Activated CD4-positive, alpha-beta T cell treated with anti-CD3 and anti-CD28 coated beads for 1 hour (primary cell): Measurements from ENCODE around the gene PLPP3.

Experiments used
- DNase-seq: peaks from one replicate; pipeline ENCODE4 v3.0.0-alpha.2; 2020

Gene PLPP3

DNA sequence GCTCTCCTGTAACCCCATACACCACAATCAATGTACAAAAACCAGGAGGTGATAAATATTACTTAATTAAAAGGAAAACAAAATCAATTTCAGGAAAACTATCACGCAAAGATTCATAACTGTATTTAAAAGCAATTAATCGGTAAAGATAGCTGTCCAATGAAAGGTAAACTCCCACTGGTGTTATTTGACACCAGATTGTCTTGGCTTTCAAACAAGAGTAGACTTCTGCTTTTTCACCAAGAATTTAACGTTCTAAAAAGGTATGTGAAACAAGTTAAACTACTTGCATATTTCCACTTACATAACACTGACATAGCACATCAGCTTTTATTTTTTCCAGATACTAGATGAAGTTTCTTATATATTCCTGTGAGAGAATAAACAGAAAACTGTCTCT lies 3.5 kb downstream of the PLPP3 start:
- DNase-seq, result no peak

DNA sequence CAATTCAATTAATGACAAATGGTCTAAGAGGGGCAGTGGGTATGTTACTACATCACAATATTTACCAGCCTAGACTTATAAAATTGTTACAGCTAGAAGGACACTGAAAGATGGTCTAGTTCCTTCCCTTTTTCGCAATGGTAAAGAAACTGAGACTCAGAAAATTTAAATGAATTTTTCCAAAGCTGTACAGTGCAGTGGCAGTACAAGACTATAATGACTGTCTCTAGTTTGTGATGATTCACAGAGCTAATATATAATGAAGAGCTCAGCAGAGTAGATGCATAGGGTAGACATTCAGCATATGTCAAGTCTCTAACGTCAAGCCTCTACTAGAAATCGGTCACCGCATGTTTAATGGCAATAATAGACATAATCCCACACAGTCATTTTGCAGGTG lies 4.6 kb downstream of the PLPP3 start:
- DNase-seq, result no peak

DNA sequence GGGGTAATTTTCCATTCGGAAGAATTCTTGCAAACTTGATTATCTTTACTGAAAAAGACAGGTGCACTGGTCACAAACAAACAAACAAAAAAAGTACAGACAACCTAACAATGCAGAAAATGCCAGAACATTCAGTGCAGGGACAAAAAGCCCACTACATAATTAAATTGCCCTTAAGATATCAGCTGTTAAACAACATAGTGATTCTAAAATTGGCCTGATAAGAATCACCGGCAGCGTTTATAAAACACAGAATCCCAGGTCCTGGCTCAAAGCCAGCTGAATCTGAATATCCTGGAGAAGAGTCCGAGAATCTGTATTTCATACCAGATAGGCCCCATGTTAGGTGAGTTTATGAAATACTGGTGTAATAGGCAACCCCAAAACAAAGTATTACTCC lies 6.1 kb downstream of the PLPP3 start:
- no peak for DNase-seq

DNA sequence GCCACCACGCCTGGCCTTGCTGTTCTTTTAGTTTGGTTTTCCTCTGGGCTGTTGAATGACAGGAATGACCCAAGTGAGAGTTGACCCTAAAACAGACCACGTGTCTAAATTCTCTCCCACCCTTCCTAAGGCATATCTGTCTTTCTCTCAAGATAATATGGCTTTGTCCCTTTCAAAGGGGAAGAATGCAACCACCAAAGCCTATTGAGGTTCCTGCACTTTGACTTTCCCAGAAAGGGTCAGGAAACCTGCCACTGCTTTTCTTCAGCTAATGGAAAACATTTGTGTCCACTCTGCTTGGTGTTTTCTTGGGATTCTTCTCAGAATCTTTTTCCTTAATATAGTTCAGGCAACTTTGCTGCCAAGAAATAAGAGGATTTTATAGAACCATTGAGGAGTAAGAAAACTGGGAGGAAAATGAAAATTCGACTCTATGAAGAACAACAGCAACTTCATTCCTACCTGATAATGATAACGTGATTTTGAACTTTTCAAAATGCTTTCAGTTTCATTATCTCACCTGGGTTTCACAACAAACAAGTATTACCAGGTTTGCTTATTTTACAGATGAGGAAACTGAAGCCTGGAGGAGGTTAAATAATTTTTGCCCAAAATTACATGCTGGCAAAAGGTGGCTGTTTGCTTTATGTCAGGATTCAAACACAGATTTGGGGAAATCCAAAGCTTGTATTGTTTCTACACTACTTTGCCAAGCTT lies 6.9 kb downstream of the PLPP3 start:
- no peak for DNase-seq

DNA sequence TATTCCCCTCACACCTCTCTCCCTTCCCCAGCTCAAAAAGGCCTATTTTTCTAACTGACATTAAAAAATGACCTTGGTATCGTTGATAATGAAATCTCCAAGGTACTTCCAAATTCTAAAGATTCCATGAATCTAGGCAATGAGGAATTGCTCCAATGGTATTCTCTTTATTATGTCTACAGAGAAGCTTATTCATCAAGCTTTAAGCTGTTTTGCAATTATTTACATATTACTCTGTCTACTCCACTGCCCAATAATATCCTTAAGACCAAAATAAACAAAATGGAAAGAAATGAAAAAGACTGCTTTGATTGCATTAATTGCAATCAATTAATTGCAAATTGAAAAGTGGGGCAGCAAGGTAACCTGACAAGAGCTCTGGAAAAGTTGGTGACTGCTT lies 7.9 kb downstream of the PLPP3 start:
- no peak for DNase-seq

DNA sequence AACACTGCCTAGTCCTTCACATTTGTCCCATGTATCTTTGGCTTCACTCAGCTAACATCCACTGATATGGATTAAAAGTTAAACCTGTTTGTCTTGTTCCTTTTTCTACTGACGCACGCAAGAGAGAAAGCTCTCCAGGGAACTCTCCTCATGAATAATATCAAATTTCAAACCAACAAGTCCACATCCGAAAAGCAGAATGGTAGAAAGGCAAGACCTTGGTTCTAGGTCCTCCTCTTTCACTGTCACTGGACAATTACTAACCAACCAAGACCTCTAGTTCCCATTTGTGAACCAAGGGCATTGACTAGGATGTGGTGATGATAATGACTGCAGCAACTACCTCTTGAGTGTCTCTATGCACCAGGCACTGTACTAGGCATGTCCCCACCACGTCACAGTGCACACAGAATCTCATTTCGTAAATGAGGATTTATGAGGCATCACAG lies 8.4 kb downstream of the PLPP3 start:
- no peak for DNase-seq

DNA sequence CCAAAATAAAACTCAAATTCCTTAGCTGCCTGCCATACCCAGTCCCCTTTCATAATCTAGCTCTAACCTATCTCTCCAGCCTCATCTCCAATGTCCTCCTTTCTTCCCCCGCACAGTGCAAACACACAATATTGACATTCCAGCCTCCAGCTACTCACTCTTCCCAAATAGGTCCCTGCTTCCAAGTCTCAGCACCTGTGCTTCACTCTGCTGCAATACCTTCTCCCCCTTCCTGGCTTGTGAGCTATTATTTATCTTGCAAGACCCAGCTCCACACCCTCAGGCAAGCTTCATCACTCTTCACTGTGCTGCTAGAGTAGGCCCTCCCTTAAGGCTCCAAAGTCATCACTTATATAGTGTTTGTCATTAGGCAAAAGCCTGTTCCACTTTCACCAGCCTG lies 9.7 kb downstream of the PLPP3 start:
- DNase-seq, result no peak

DNA sequence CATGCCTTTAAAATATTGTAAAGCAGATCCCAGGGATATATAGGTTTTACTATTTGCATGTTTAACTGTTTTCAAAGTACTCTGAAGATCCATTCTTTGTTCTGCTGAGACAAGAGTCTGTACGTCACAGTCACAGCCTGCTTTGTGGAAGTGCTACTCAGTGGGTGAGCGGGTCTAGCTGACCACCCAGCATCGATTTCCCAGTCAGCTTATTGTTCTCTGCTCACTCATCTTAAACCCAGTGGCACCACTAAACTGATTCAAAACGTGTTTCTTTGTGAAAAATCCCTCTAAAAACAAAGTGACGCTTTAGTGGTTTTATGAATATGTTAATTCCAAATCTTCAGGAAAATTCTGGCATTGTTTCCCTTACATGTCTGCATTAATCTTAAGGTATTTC lies 12.4 kb downstream of the PLPP3 start:
- DNase-seq, result no peak

DNA sequence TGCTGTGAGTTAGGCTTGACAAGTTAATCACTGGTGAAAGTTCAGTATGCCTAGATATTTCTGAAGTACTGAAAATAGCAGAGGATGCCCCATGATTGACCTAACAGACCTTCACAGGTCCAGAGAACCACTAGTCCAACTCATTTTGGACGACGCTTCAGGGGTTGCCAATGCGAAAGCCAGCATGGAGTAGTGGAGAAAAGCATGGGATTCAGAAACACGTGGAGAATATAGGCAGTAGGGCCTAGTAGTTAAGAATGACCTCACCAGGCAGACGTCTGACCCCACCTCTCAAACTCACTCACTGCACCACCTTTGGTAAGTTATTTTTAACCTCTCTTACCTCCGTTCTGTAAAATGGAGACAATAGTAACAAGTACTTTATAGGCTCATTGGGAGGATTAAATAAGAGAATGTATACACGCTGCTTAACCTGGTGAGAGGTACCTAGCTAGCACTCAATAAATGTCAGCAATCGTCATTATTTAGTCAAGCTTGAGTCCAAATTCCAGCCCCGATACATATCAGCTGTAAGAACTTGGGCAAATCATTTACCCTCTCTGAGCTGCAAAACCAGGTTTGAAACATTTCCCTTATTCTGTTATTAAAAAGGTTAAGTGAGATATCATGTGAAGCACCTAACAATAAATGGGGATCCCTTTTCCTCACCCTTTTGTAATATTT lies 13.2 kb downstream of the PLPP3 start:
- no peak for DNase-seq

DNA sequence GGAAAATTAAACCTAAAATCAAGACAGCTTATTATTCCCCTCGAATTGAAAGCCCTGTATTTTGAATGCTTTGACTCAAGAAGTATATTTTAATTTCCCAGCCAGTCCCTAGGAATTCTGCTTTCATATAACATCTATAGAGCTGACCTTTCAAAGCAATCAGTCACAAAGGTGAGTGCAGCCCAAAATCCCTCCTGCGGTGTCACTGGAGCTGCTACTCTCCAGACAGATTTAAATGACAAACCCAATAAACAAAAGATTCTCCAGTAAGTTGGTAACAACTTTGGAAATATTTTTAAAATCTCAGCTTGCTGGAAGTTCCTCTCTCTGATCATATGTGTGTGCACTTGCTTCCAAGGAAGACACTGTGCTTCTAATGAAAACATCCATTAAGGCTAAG lies 14.7 kb downstream of the PLPP3 start:
- DNase-seq, result no peak

DNA sequence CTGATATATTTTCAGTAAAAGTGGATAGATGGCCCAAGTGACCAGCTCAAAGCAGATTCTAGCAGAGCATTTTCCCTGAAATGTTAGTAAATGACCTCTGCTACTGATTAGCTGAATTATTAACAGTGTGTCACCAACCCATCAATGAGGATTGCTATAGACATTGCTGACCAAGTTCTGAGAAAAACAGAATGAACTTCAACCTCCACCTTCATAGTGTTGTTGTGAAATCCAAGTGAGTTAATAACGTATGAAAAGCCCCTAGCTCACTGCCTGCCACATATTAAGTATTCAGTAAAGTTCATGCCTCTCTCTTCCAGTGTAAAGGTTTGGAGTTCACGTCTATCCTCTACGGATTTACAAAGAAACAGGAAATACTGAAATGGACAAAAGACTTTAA lies 15.8 kb downstream of the PLPP3 start:
- no peak for DNase-seq

DNA sequence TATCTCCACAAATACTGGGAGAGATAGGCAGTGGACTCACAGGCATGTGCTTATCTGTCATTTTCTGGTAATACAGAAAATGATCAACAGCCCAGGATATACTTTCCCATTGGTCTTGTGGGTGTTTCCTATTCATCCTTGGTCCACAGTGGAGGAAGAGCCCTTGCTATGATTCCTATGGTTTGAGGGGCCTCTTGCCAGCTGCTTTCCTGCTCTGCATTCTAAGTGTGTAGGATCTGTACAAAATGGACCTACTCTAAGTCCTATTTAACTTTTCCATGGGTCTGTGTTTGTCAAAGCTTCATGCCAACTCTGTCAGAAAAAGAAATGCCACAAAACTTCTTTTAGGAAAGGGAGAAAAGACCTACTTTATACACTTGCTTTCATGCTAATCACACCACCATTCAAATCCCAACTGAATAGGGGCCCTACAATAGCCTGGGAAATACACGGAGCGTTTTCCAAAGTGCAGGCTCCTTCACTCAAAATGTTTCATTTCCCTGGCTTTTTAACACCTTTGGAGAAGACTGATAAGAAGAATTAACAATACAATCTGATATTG lies 16.4 kb downstream of the PLPP3 start:
- DNase-seq, result no peak

DNA sequence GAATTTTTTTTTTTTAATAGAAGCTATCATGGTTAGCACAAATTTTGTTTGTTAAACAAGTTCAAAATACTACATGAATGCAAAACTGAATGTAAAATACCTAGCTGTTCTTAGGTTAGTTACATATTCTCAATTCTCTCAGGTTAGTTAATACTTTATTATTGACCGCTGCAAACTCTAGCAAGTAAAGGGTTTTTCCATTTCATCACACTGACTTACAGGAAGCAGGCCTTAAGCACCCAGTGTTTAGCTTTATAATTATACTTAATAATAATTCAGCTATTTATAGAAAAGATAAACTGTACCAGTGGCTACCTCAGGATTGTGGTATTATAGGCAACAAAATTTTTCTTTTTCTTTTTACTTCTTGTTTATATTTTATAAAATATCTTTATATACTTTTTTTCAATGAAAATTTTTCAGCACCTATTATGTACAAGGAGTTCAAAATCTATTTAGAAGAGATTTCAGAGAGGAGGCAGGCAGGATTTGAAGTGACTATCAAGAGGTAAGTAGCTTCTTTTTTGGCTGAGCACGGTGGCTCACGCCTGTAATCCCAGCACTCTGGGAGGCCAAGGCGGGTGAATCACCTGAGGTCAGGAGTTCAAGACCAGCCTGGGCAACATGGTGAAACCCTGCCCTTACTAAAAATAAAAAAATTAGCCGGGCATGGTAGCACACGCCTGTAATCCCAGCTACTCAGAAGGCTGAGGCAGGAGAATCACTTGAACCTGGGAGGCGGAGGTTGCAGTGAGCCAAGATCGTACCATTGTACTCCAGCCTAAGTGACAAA lies 17.9 kb downstream of the PLPP3 start:
- DNase-seq, result no peak

DNA sequence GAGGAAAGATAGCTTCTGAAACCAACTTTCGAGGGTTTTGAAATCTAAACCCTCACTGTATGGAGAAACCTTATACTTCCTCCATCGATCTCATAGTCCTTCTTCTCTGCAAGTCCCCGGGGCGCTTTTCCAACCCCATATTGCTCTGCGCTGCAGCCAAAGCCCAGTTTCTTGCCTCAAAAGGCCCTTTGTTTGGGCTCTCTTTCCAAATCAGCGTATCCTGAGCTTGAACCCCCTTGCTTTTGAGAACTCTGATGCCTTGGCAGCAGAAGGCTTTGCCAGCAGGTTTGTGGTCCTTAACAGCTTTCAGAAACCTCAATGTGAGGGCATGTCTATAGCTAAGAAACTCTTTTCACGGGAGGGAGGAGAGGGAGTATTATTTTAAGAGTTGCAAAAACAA lies 21.6 kb downstream of the PLPP3 start:
- no peak for DNase-seq

DNA sequence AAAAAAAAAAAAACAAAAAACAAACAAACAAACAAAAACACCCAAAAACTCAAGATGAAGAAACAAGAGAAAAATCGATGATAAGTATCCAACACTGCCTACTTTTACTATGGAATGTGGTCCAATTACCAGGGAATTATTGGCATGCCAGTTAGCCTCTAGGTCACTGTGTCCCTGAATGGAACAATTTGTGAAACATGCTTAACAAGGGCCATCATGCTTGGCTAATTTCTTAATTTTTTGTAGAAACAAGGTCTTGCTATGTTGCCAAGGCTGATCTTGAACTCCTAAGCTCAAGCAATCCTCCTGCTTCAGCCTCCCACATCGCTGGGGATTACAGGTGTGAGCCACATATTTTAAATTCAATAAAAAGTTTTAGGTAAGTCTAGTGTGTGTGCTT lies 23.9 kb downstream of the PLPP3 start:
- no peak for DNase-seq

DNA sequence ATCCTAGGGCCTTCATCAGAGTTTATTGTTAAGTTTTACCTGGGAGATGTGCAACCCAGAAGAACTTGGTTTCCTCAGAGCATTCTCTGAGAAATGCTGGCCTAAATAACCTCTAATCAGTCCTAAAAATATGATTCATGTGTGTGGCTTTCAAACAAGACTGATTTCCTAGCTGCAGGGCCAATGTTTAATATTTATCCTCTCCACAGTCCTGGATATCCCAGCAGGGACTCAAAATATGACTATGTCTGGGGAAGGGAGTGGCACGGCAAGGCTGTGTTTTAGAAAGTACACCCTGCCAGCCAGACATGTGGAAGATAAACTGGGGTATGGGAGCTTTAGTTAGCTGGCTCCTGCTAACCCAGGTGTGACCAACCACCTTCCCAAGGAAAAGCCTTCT lies 26.3 kb downstream of the PLPP3 start:
- no peak for DNase-seq

DNA sequence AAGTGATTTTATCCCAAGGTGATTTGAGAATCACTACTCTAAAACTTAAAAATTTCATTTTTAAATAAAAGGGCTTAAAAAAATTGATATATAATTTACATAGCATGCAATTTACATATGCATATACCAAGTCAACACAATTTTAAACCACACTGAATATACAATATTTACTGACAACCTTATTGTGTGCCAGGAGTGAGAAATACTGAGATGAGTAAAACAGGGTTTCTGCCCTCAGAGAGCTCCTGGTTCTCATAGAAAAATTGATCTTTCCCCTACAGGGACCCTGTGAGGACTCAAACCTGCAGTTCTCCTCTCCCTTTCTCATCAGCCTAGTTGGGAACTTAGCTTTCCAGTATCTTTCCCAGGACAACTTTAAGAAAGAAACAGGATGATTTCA lies 27.0 kb downstream of the PLPP3 start:
- no peak for DNase-seq

DNA sequence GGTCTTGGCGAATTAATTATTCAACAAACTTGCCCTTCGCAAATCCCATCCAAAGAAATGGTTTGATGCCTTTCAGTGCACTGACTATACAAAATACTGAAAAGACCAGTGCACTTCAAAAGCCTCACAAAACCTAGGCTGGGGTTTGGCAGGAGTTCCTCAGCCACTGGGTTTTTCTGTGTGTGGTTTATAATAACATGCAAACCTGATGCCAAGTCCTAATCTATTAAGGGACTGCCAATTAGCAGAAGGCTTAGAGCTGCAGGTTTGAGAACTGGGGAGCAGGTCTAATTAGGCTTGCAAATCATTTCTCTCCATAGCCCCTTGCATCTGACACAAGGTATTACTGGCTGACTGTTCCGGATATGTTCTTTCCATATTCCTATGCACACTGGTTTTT lies 27.7 kb downstream of the PLPP3 start:
- no peak for DNase-seq

DNA sequence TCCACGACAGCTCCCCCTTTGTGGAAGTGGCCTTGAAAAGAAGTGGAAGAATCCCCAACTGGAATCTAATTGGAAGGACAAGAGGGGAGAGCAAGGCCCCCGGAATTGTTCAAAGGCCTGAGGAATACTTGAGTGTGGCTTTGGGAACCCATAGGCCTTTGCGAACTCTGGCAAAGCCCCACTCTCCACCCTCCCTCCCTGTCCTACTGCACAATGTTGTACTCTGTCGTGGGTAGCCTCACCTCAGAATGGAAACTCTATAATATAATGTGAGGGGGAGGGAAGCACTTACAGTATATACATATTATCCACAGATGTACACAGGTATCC lies 28.5 kb downstream of the PLPP3 start:
- DNase-seq, result no peak

DNA sequence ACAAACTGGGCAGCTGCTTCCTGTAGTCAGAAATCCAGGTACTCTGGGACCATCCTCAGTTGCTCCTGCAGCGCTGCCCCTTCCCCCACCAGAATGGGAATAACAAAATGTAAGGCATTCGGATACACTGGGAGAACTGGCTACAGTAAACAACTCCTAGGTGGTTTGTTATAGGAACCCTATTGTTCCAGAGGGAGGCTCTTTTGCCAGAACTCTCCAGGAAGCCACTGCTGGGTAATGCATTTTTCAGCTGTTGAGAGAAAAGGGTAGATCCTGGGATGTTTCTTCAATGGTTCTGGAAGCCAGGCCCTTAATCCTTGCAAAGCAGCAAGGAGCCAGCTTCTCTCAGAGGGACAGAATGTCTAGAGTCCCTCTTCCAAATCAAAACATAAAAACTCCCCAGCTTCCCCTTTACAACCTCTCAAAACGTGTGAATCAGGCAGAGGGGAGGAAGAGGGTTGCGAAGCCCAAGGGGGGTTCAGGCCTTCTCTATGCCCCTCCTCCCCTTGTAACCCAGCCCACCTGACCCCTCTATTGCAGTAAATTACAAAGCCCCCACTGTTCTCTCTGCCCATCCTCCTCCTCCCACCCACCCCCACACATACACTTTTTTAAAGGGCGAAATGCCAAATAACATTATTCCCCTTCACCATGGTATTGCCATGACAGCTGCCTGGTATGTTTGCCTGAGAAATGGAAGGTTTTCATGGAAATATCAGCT lies 29.1 kb downstream of the PLPP3 start:
- DNase-seq, result no peak

DNA sequence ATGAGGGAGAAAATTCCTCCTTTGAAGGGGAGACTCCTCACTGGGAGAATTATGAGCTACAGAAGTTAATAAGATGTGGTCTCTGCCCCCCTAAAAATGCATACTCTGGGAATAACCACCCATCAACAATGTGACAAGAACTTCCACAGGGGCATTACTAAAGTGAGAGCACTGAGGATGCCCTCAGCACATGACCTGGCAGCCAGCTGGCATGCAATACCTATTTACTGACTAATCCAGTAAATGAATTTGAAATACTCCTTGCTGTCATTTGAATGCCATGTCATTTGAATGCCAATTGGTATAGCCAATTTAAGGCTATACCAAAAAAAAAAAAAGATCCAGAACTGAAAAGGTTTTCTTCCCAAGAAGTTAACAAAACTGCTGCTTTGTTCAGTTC lies 30.8 kb downstream of the PLPP3 start:
- DNase-seq, result no peak

DNA sequence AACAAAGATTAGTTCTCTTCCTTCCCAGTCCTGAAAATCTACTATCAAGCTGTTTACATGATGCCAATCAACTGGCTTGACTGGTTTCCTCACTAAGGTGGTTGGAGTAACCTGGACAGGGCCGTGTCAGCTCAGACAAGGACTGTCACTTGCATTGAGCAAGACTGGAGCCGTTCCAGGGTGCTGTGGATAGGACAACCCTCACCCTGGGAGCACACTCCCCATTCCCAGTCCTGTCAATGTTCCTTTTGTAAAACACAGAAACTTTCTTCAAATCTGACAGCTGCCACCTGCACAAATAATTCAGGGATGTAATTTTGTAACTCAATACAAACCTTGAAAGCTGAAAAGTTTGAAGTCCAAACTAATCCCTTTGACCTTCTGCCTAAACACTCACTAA lies 31.4 kb downstream of the PLPP3 start:
- no peak for DNase-seq

DNA sequence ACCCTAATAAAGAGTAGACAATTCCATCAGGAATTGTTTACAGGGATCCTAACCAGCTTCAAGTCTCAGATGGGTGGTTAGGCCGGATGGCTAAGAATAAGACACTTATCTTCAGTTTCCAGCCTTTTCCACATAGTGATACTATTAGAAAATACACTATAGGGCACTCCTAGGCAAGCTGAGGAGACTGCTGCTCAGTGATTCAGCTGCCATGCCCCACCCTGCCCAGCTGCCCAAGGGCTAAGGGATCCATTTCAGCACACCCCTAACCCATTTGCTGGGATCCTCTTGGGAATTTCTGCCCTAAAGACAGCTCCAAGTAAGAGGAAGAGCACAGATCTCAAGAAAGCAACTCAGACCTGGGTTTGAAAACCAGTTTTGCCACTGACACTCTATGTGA lies 31.9 kb downstream of the PLPP3 start:
- no peak for DNase-seq
